Endothelial cell of umbilical vein (primary cell): ENCODE results near the gene SELPLG.

ENCODE experiments used
- CTCF ChIP-seq, 2 donors: IDR thresholded peaks; 1 replicate in 1 of 2; 2 replicates in 1 of 2; pipeline ENCODE4 v1.5.1; 2011; ENCODE audit warnings: low read length in 2 of 2, mild to moderate bottlenecking in 2 of 2, moderate library complexity in 2 of 2, control low read depth in 1 of 2, inconsistent platforms in 1 of 2, low read depth in 1 of 2; ENCODE audit not compliant: insufficient read depth in 1 of 2; ENCODE audit errors: extremely low read depth in 1 of 2
- EZH2 ChIP-seq: IDR thresholded peaks from 2 replicates; pipeline ENCODE4 v1.6.1; 2012; ENCODE audit warnings: borderline replicate concordance, low read depth, mild to moderate bottlenecking, moderate library complexity, low read length, inconsistent platforms; ENCODE audit not compliant: severe bottlenecking
- FOS ChIP-seq: IDR thresholded peaks from 2 replicates; pipeline ENCODE4 v1.6.1; 2011; ENCODE audit warnings: mild to moderate bottlenecking, low read length, moderate library complexity, borderline replicate concordance; ENCODE audit not compliant: insufficient read depth
- MYC ChIP-seq: IDR thresholded peaks from one replicate; pipeline ENCODE4 v1.6.1; 2011; ENCODE audit warnings: mild to moderate bottlenecking, low read depth, low read length
- POLR2A ChIP-seq: IDR thresholded peaks from 2 replicates; pipeline ENCODE4 v1.6.1; 2012; ENCODE audit warnings: low read depth, mild to moderate bottlenecking, control low read depth, low read length
- POLR2AphosphoS5 ChIP-seq: IDR thresholded peaks from 2 replicates; pipeline ENCODE4 v1.6.1; 2012; ENCODE audit warnings: low read depth, mild to moderate bottlenecking, control low read depth, low read length, moderate library complexity; ENCODE audit not compliant: insufficient read depth

GRCh38 chr12:108573317-108573716, 60.4 kb downstream of the SELPLG start:
- TF ChIP-seq CTCF (IDR thresholded peaks at IDR 0.05; ENCODE audit: extremely low read depth in 1 of 2, insufficient read depth in 1 of 2, low read depth in 1 of 2, low read length in 2 of 2) (no peak), MYC (no peak), POLR2A (no peak), EZH2 (no peak), POLR2AphosphoS5 (no peak), FOS (no peak)
